Measurements from ENCODE around the gene PDILT.

PDILT gene

DNA sequence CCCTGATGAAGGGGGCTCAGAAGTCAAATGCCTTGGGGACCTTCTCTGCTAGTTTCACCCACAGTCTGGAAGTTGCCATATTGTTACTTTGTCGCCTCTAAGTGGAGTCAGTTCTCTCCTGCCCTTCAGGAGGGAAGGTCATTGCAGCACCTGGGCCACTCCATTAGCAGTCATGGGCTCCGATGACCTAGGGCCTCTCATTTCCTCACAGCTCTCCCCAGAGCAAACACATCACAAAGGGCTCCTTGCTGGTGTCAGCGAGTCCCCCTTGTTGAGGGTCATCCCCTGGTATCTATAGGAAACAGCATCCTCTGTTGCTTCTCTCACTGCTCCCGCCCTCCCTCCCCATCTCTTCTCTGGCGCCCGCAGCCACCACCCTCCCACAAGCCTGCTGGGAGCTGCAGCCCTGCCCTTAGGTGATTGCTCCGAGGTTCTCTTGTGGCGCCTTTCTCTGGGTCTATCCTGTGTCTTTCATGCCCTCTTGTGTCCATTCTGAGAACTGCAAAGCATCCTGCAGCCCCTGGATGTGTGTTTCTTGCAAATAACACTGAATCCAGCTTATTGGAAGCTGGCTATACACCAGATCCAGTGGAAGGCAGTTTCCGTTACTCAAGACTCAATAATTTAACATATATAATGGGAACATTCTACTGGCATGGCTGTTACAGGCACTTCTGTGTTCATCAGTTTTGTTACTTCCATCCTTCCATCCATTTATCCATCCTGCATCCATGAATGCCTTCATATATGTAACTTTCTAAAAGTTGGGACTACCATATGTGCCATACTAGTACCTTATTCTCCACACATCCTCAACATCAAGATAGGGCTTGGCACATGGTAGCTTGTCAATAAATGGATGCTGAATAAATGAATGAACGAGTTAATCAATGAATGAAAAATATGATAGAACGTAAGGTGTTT is 21.2 kb downstream of the PDILT start:
- H3K4me3 ChIP-seq (ENCODE audit: low read depth, low read length) = no peak overlapping the region
- TF ChIP-seq CTCF (IDR thresholded peaks at IDR 0.05; ENCODE audit: low read depth, low read length) = peak; percentile 86

DNA sequence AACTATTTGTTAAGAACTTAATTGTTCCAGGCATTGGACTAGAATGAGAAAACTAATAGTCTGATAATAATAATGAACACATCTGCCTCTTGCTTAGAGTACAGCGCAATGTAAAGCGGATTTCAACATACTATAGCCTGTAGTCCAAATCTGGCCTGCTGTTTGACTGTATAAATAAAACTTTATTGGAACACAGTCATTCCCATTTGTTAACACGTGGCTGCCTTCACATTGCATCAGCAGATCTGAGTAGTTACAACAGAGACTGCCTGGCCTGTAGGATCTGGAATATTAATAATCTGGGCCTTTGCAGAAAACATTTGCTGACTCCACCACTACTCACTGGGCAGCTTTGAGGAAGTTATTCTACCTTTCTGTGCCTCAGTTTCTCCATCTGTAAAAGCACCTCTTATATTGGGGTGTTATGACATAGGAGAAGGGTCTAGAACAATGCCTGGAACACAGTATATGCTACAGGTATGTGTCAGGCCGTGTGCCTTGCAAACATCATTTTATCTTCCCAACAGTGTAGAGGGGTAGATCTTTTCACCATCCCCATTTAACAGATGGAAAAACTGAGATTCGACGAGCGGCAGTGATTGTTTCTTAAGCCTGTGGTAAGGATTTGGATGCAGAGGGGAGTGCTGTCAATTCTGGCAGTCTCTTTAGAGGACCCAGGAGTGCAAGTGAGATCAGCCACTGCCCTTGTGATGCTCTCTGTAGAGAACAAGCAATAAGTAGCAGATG is 22.2 kb downstream of the PDILT start:
- no peak for TF ChIP-seq CTCF (IDR thresholded peaks at IDR 0.05; ENCODE audit: low read depth, low read length)
- no peak overlapping the region for H3K4me3 ChIP-seq (ENCODE audit: low read depth, low read length)

- TF ChIP-seq CTCF (IDR thresholded peaks at IDR 0.05; ENCODE audit: low read depth, low read length) = no peak
- no peak overlapping the region for H3K4me3 ChIP-seq (ENCODE audit: low read depth, low read length)
Observed at GRCh38 chr16:20380782-20381181, 23.8 kb downstream of the PDILT start.

GRCh38 chr16:20377181-20377580 is 27.4 kb downstream of the PDILT start:
- no peak overlapping the region for H3K4me3 ChIP-seq (ENCODE audit: low read depth, low read length)
- TF ChIP-seq CTCF (IDR thresholded peaks at IDR 0.05; ENCODE audit: low read depth, low read length) = no peak

DNA sequence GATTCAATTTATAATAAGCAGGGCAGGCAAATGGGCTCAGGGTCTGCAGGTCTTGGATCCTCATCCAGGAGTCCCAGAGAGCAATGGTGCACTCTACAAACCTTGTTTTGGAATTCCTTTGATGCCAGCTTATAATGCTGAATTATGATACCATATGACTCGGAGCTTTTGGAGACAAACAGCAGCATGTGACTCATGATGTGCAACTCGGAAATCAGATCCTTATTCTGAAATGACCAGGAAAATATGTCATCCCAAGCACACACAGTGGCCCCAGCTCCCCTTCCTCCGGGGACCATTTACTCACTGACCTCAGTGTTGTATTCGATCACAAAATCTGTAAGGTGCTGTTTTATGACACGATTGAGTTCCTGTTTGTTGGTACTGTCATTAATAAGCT is 31.8 kb downstream of the PDILT start:
- H3K4me3 ChIP-seq (ENCODE audit: low read depth, low read length) = no peak overlapping the region
- no peak for TF ChIP-seq CTCF (IDR thresholded peaks at IDR 0.05; ENCODE audit: low read depth, low read length)

- H3K4me3 ChIP-seq (ENCODE audit: low read depth, low read length) = no peak overlapping the region
- TF ChIP-seq CTCF (IDR thresholded peaks at IDR 0.05; ENCODE audit: low read depth, low read length) = no peak
Observed at GRCh38 chr16:20369452-20370054, 35.0 kb downstream of the PDILT start.

Measured in WI38 (cell line).